H1 (cell line): ENCODE data around the gene MTHFS. TPM values are rescaled to one million over a fixed set of nuclear protein-coding genes. Genes with fewer than 3 reads are reported as not detected.

Source experiments
- CTCF ChIA-PET: fragments of 300-600 bp; sonication (Branson Sonifier 250); formaldehyde crosslinking; loops from one replicate; lab custom pipeline; 2021; ENCODE audit not compliant: partially characterized antibody; lab: Charles Lee
- POLR2A ChIA-PET: fragments of 300-600 bp; sonication (Branson Sonifier 250); formaldehyde crosslinking; loops from one replicate; lab custom pipeline; 2021; ENCODE audit warnings: inconsistent platforms; ENCODE audit not compliant: partially characterized antibody; lab: Charles Lee
- DNase-seq, 2 experiments: peaks; one replicate each; pipeline versions ENCODE4 v3.0.0 to v3.0.0-alpha.2; 2010 to 2022; ENCODE audit warnings: low spot score in 2 of 2, low read depth in 1 of 2, mixed read lengths in 1 of 2
- FAIRE-seq: peaks from 2 replicates; lab custom pipeline; 2011; peaks lifted over from hg19 to GRCh38; lab: Jason Lieb, UNC
- H2AFZ ChIP-seq: 2 replicates; pipeline ENCODE4 v1.8.1; 2012; ENCODE audit warnings: low read length, inconsistent platforms
- H2AK5ac ChIP-seq: 2 replicates; pipeline ENCODE4 v1.6.1; 2013; ENCODE audit warnings: low read depth, low read length
- H2BK120ac ChIP-seq: replicated peaks from 2 replicates; pipeline ENCODE3; 2013; ENCODE audit warnings: low read depth, low read length, inconsistent platforms
- H2BK12ac ChIP-seq: 2 replicates; pipeline ENCODE4 v1.6.1; 2013; ENCODE audit warnings: low read depth, low read length
- H2BK15ac ChIP-seq: 2 replicates; pipeline ENCODE4 v1.6.1; 2013; ENCODE audit warnings: low read length
- H2BK20ac ChIP-seq: 2 replicates; pipeline ENCODE4 v1.6.1; 2013; ENCODE audit warnings: low read length
- H2BK5ac ChIP-seq: 2 replicates; pipeline ENCODE4 v1.6.1; 2013; ENCODE audit warnings: low read depth, low read length
- H3K14ac ChIP-seq: 2 replicates; pipeline ENCODE4 v1.6.1; 2013; ENCODE audit warnings: inconsistent platforms; ENCODE audit not compliant: insufficient read length
- H3K18ac ChIP-seq: 2 replicates; pipeline ENCODE4 v1.6.1; 2013; ENCODE audit warnings: low read length; ENCODE audit errors: extremely low read depth
- H3K23ac ChIP-seq: 2 replicates; pipeline ENCODE4 v1.6.1; 2013; ENCODE audit warnings: inconsistent platforms; ENCODE audit not compliant: insufficient read length
- H3K23me2 ChIP-seq: 2 replicates; pipeline ENCODE4 v1.6.1; 2013; ENCODE audit warnings: low read depth, low read length
- H3K27ac ChIP-seq: 2 replicates; pipeline ENCODE4 v1.6.1; 2011; ENCODE audit warnings: low read depth, low read length, inconsistent platforms
- H3K27me3 ChIP-seq, 4 experiments: replicated peaks in 1 of 4; 1 replicate in 1 of 4; 2 replicates in 3 of 4; pipeline versions ENCODE4 v1.6.1 to v1.8.1; 2011 to 2013; ENCODE audit warnings: low read length in 3 of 4, mild to moderate bottlenecking in 3 of 4, inconsistent platforms in 2 of 4, mixed read lengths in 2 of 4, moderate library complexity in 1 of 4; ENCODE audit not compliant: control insufficient read depth in 3 of 4, insufficient read depth in 3 of 4; ENCODE audit errors: extremely low read depth in 1 of 4
- H3K36me3 ChIP-seq, 4 experiments: 2 replicates each; pipeline versions ENCODE4 v1.6.1 to v1.8.1; 2011 to 2013; ENCODE audit warnings: mild to moderate bottlenecking in 4 of 4, low read length in 3 of 4, moderate library complexity in 2 of 4, control low read depth in 1 of 4, inconsistent platforms in 1 of 4; ENCODE audit not compliant: insufficient read depth in 4 of 4, control insufficient read depth in 2 of 4
- H3K4ac ChIP-seq: replicated peaks from 2 replicates; pipeline ENCODE3; 2013; ENCODE audit warnings: low read length, low read depth, mixed read lengths, inconsistent platforms; ENCODE audit not compliant: insufficient read length
- H3K4me1 ChIP-seq, 4 experiments: replicated peaks in 1 of 4; 1 replicate in 1 of 4; 2 replicates in 3 of 4; pipeline versions ENCODE4 v1.6.1 to v1.8.1; 2011 to 2013; ENCODE audit warnings: low read length in 3 of 4, inconsistent platforms in 2 of 4, mixed read lengths in 1 of 4; ENCODE audit not compliant: insufficient read depth in 4 of 4, control insufficient read depth in 3 of 4
- H3K4me2 ChIP-seq, 2 experiments: 2 replicates each; pipeline versions ENCODE4 v1.6.1 to v1.8.1; 2011 to 2013; ENCODE audit warnings: low read depth in 2 of 2, low read length in 2 of 2, control low read depth in 1 of 2, inconsistent platforms in 1 of 2, mild to moderate bottlenecking in 1 of 2; ENCODE audit not compliant: insufficient read depth in 1 of 2
- H3K4me3 ChIP-seq, 4 experiments: fragments of 200-600, 300-600 bp in 1 of 4; sonication (generic), shearing (Covaris generic), sonication (Bioruptor Twin) in 1 of 4; 2 replicates each; pipeline versions ENCODE4 v1.5.1 to v1.8.1; 2011 to 2016; ENCODE audit warnings: low read length in 4 of 4, low read depth in 3 of 4, control low read depth in 2 of 4, inconsistent platforms in 2 of 4, mild to moderate bottlenecking in 2 of 4, mixed read lengths in 1 of 4, moderate library complexity in 1 of 4; ENCODE audit not compliant: insufficient read depth in 2 of 4; ENCODE audit errors: extremely low read depth in 1 of 4
- H3K56ac ChIP-seq: replicated peaks from 2 replicates; pipeline ENCODE3; 2013; ENCODE audit warnings: low read depth, mild to moderate bottlenecking, mixed read lengths, low read length, inconsistent platforms; ENCODE audit not compliant: insufficient read length
- H3K79me1 ChIP-seq: 2 replicates; pipeline ENCODE4 v1.6.1; 2013; ENCODE audit warnings: low read depth, low read length, control low read depth
- H3K79me2 ChIP-seq, 2 experiments: 2 replicates each; pipeline versions ENCODE4 v1.6.1 to v1.8.1; 2012 to 2013; ENCODE audit warnings: low read length in 2 of 2, mild to moderate bottlenecking in 2 of 2, inconsistent platforms in 1 of 2; ENCODE audit not compliant: insufficient read depth in 2 of 2, control insufficient read depth in 1 of 2
- H3K9ac ChIP-seq, 4 experiments: replicated peaks in 1 of 4; 1 replicate in 1 of 4; 2 replicates in 3 of 4; pipeline versions ENCODE4 v1.6.1 to v1.8.1; 2011 to 2013; ENCODE audit warnings: low read depth in 3 of 4, low read length in 3 of 4, control low read depth in 2 of 4, mild to moderate bottlenecking in 2 of 4, moderate library complexity in 2 of 4, inconsistent platforms in 1 of 4; ENCODE audit errors: extremely low read depth in 1 of 4
- H3K9me3 ChIP-seq, 2 experiments: 2 replicates each; pipeline versions ENCODE4 v1.6.1 to v1.8.1; 2012 to 2013; ENCODE audit warnings: mild to moderate bottlenecking in 2 of 2, moderate library complexity in 2 of 2, control low read depth in 1 of 2, inconsistent platforms in 1 of 2, low read depth in 1 of 2, low read length in 1 of 2, mixed read lengths in 1 of 2; ENCODE audit not compliant: insufficient read depth in 2 of 2
- H4K20me1 ChIP-seq, 2 experiments: replicated peaks in 1 of 2; 2 replicates each; pipeline versions ENCODE3 to v1.8.1; 2011 to 2013; ENCODE audit warnings: inconsistent platforms in 2 of 2, low read length in 2 of 2, mild to moderate bottlenecking in 1 of 2; ENCODE audit not compliant: insufficient read depth in 2 of 2, control insufficient read depth in 1 of 2
- H4K5ac ChIP-seq: 2 replicates; pipeline ENCODE4 v1.6.1; 2013; ENCODE audit warnings: low read length, low read depth, mixed read lengths, inconsistent platforms; ENCODE audit not compliant: insufficient read length
- H4K8ac ChIP-seq: 2 replicates; pipeline ENCODE4 v1.8.0; 2013; ENCODE audit warnings: mild to moderate bottlenecking, moderate library complexity, low read length, inconsistent platforms; ENCODE audit not compliant: insufficient read depth; ENCODE audit errors: extremely low read depth
- H4K91ac ChIP-seq: replicated peaks from 2 replicates; pipeline ENCODE3; 2013; ENCODE audit warnings: low read length, mixed read lengths, inconsistent platforms; ENCODE audit not compliant: insufficient read length
- WGBS, 2 experiments: shearing (Covaris generic) in 1 of 2; methylation state at CpG; one replicate each; pipeline versions ENCODE4 v1.1.6 to v1.1.7; 2013 to 2015; ENCODE audit warnings: low lambda C conversion rate in 2 of 2, mixed read lengths in 2 of 2, inconsistent platforms in 1 of 2, low coverage in 1 of 2, missing lambda C conversion rate in 1 of 2; ENCODE audit not compliant: insufficient replicate concordance in 2 of 2, insufficient coverage in 1 of 2, insufficient read length in 1 of 2; ENCODE audit errors: extremely low coverage in 1 of 2, missing lambda C conversion rate in 1 of 2; 5-methylcytosine and 5-hydroxymethylcytosine counted together
- polyA plus RNA-seq, 7 experiments: library from polyadenylated mRNA; depleted of rRNA in 3 of 7; stranded (reverse) in 5 of 7; unstranded in 2 of 7; fragments of >200 nt in 5 of 7; fragments of 200-250 nt in 2 of 7; gene quantifications; 1 replicate in 5 of 7; 2 replicates in 1 of 7; 4 replicates in 1 of 7; pipeline versions ENCODE4 v1.2.1 to v1.2.3, GENCODE V29; 2011 to 2013; ENCODE audit warnings: missing spikeins in 2 of 7, mixed read lengths in 2 of 7
- total RNA-seq: library from RNA; stranded (reverse); fragmentation: NEBNext Ultra II Directional; extraction: Animal tissue kit (Norgen Biotek cat#: 25700); gene quantifications from 2 replicates; pipeline ENCODE4 v1.2.1, GENCODE V29; 2021

MTHFS gene
- total and polyA plus RNA-seq, 2 of the 8 experiments (the other 6 are each of a cell fraction or from before 2014, with no cell fraction given) = 27.3 to 37.2 TPM

DNA sequence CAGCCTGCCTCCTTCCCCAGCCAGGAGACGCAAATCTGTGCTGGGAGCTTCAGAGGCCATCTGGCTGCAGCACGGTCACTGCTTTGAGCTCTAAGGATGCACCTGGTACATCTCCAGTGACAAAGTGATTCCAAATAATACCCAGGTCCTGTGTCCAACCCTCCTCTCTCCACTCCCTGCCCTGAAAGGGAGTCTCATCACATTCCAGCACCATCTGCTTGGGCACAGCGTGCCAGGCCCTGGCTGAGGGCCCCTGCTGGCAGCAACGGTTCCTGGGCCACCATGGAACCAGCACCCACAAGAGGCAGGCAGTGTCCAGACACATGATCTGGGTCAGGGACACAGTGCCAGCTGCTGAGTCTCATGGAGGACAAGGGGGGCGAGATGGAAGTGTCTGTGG, 81.3 kb downstream of the MTHFS start:
- H3K79me2 ChIP-seq = no peaks in the 10 kb centered on the region
- no peak overlapping the region for H3K4me2 ChIP-seq
- 89% methylated on average over 5 of the region's 5 CpGs; no CpG with 5 or more reads in 1 of the 2 experiments for WGBS, 2 experiments
- H3K79me1 ChIP-seq = no peaks in the 10 kb centered on the region; the same call in 1 of the 2 replicates
- DNase-seq = no peak
- no peak overlapping the region for H2BK12ac ChIP-seq
- no peaks in the 10 kb centered on the region for H3K36me3 ChIP-seq
- ChIA-PET CTCF (interaction anchor here (0.7 to 1.4 kb wide), 3 partner anchors 38 to 552 kb away, joined by 3 to 5 read pairs (median 4); no protein-coding TSS in a partner anchor), POLR2A (no interaction called here)
- no peak overlapping the region for H2BK120ac ChIP-seq
- no peak overlapping the region for H2AFZ ChIP-seq
- H3K18ac ChIP-seq = no peak overlapping the region
- no peak overlapping the region for H2BK5ac ChIP-seq
- no peaks in the 10 kb centered on the region for H4K20me1 ChIP-seq
- H3K27ac ChIP-seq = no peak overlapping the region
- H4K5ac ChIP-seq = no peak overlapping the region
- H4K91ac ChIP-seq = no peak overlapping the region
- H3K23ac ChIP-seq = no peak overlapping the region
- no peak for FAIRE-seq
- H3K9ac ChIP-seq = no peak overlapping the region
- no peak overlapping the region for H3K4me3 ChIP-seq
- no peak overlapping the region for H2AK5ac ChIP-seq
- peaks cover 0 to 8% of the 10 kb centered on the region in 2 experiments; a peak in 1 of 4 replicates for H3K9me3 ChIP-seq
- no peak overlapping the region for H3K4ac ChIP-seq
- H4K8ac ChIP-seq = peak overlapping the region; percentile 52; the same call in 1 of the 2 replicates
- no peaks in the 10 kb centered on the region for H3K23me2 ChIP-seq
- no peaks in the 10 kb centered on the region for H3K27me3 ChIP-seq
- peaks cover 0 to 4% (median 3%) of the 10 kb centered on the region in 4 experiments; a peak in 3 of 7 replicates for H3K4me1 ChIP-seq
- H3K14ac ChIP-seq = no peak overlapping the region
- H2BK15ac ChIP-seq = no peak overlapping the region
- no peak overlapping the region for H3K56ac ChIP-seq
- H2BK20ac ChIP-seq = no peak overlapping the region
